ENCODE data around the gene STX5.
"Not testable (repeated sequence)": the region's sequence is repeated elsewhere in the genome, so short reads cannot be mapped to it uniquely, and the experiment has no call there.

STX5 gene

GRCh38 chr11:62844154-62844553 is 12.3 kb upstream of the STX5 start:
- no peak for DNase-seq
- no peak overlapping the region for H3K27ac Mint-ChIP-seq
- H3K27me3 Mint-ChIP-seq = no peaks in the 10 kb centered on the region
- H3K9me3 Mint-ChIP-seq = no peaks in the 10 kb centered on the region
- H3K36me3 Mint-ChIP-seq (ENCODE audit: low read depth) = peaks cover 9% of the 10 kb centered on the region
- H3K4me1 Mint-ChIP-seq (ENCODE audit: low read depth) = peaks cover 12% of the 10 kb centered on the region
- H3K4me3 Mint-ChIP-seq = no peak overlapping the region

- Mint-ChIP-seq H3K27ac (no peak overlapping the region), H3K36me3 (ENCODE audit: low read depth) (peaks cover 15% of the 10 kb centered on the region), H3K9me3 (no peaks in the 10 kb centered on the region), H3K27me3 (no peaks in the 10 kb centered on the region), H3K4me1 (ENCODE audit: low read depth) (peaks cover 16% of the 10 kb centered on the region), H3K4me3 (no peak overlapping the region)
- no peak for DNase-seq
These were observed 11.6 kb upstream of the STX5 start for GRCh38 chr11:62843466-62843865.

GRCh38 chr11:62842891-62843290 is 11.0 kb upstream of the STX5 start:
- not testable (repeated sequence) for H3K4me3 Mint-ChIP-seq, H3K27ac Mint-ChIP-seq, DNase-seq, H3K9me3 Mint-ChIP-seq, H3K27me3 Mint-ChIP-seq
- Mint-ChIP-seq H3K36me3 (ENCODE audit: low read depth) (peaks cover 15% of the 10 kb centered on the region), H3K4me1 (ENCODE audit: low read depth) (peaks cover 16% of the 10 kb centered on the region)

GRCh38 chr11:62842171-62842741 is 10.4 kb upstream of the STX5 start:
- Mint-ChIP-seq H3K36me3 (ENCODE audit: low read depth) (peaks cover 21% of the 10 kb centered on the region), H3K4me1 (ENCODE audit: low read depth) (peaks cover 21% of the 10 kb centered on the region), H3K27ac (no peak overlapping the region), H3K9me3 (no peaks in the 10 kb centered on the region), H3K27me3 (no peaks in the 10 kb centered on the region), H3K4me3 (no peak overlapping the region)
- DNase-seq = peak; percentile 83

- H3K9me3 Mint-ChIP-seq = no peaks in the 10 kb centered on the region
- H3K4me3 Mint-ChIP-seq = no peak overlapping the region
- no peaks in the 10 kb centered on the region for H3K27me3 Mint-ChIP-seq
- DNase-seq = peak; percentile 95
- H3K27ac Mint-ChIP-seq = no peak overlapping the region
- peaks cover 26% of the 10 kb centered on the region for H3K4me1 Mint-ChIP-seq (ENCODE audit: low read depth)
- H3K36me3 Mint-ChIP-seq (ENCODE audit: low read depth) = peaks cover 28% of the 10 kb centered on the region
These were observed 9.7 kb upstream of the STX5 start for GRCh38 chr11:62841361-62842170.

- H3K27ac Mint-ChIP-seq, H3K9me3 Mint-ChIP-seq, H3K4me3 Mint-ChIP-seq, H3K27me3 Mint-ChIP-seq: not testable (repeated sequence)
- Mint-ChIP-seq H3K4me1 (ENCODE audit: low read depth) (peaks cover 32% of the 10 kb centered on the region), H3K36me3 (ENCODE audit: low read depth) (peaks cover 35% of the 10 kb centered on the region)
- DNase-seq = peak; percentile 88
These were observed 9.0 kb upstream of the STX5 start for GRCh38 chr11:62840721-62841360.

GRCh38 chr11:62839050-62839945 is 7.4 kb upstream of the STX5 start, which contains the start of gene WDR74:
Gene WDR74 (minus strand): TSS chr11:62839590. CDS start chr11:62839570, 20 bp downstream.
- Mint-ChIP-seq H3K9me3 (no peaks in the 10 kb centered on the region), H3K27ac (no peak within 1 kb of the TSS), H3K27me3 (no peaks in the 10 kb centered on the region), H3K36me3 (ENCODE audit: low read depth) (peaks cover 50% of the 10 kb centered on the region), H3K4me1 (ENCODE audit: low read depth) (peaks cover 45% of the 10 kb centered on the region), H3K4me3 (no peak within 1 kb of the TSS)
- peak; percentile 92 for DNase-seq

- peaks cover 69% of the 10 kb centered on the region for H3K4me1 Mint-ChIP-seq (ENCODE audit: low read depth)
- no peaks in the 10 kb centered on the region for H3K27me3 Mint-ChIP-seq
- peaks cover 84% of the 10 kb centered on the region for H3K36me3 Mint-ChIP-seq (ENCODE audit: low read depth)
- H3K4me3 Mint-ChIP-seq = no peak overlapping the region
- no peak for DNase-seq
- no peaks in the 10 kb centered on the region for H3K9me3 Mint-ChIP-seq
- H3K27ac Mint-ChIP-seq = peak overlapping the region; percentile 86
These were observed 3.5 kb upstream of the STX5 start for GRCh38 chr11:62835336-62835735.

GRCh38 chr11:62832336-62833234 is 734 bp upstream of the STX5 start, which contains the start of gene TEX54:
Gene TEX54 (minus strand): TSS chr11:62832841.
- no peaks in the 10 kb centered on the region for H3K27me3 Mint-ChIP-seq
- peaks cover 77% of the 10 kb centered on the region for H3K36me3 Mint-ChIP-seq (ENCODE audit: low read depth)
- DNase-seq = no peak
- no peaks in the 10 kb centered on the region for H3K9me3 Mint-ChIP-seq
- H3K27ac Mint-ChIP-seq = peak within 1 kb of the TSS; percentile 100
- H3K4me1 Mint-ChIP-seq (ENCODE audit: low read depth) = peaks cover 65% of the 10 kb centered on the region
- peak within 1 kb of the TSS; percentile 93 for H3K4me3 Mint-ChIP-seq

GRCh38 chr11:62830904-62831519 is 839 bp downstream of the STX5 start:
- H3K4me1 Mint-ChIP-seq (ENCODE audit: low read depth) = peaks cover 53% of the 10 kb centered on the region
- H3K4me3 Mint-ChIP-seq = peak overlapping the region; percentile 93
- H3K27ac Mint-ChIP-seq = peak overlapping the region; percentile 100
- no peaks in the 10 kb centered on the region for H3K27me3 Mint-ChIP-seq
- no peaks in the 10 kb centered on the region for H3K9me3 Mint-ChIP-seq
- peaks cover 72% of the 10 kb centered on the region for H3K36me3 Mint-ChIP-seq (ENCODE audit: low read depth)
- no peak for DNase-seq

GRCh38 chr11:62828130-62828529 is 3.7 kb downstream of the STX5 start:
- not testable (repeated sequence) for H3K4me3 Mint-ChIP-seq, H3K9me3 Mint-ChIP-seq, H3K27me3 Mint-ChIP-seq, DNase-seq
- Mint-ChIP-seq H3K27ac (peak overlapping the region; percentile 26), H3K4me1 (ENCODE audit: low read depth) (peaks cover 38% of the 10 kb centered on the region), H3K36me3 (ENCODE audit: low read depth) (peaks cover 73% of the 10 kb centered on the region)

- Mint-ChIP-seq H3K27me3 (no peaks in the 10 kb centered on the region), H3K4me1 (ENCODE audit: low read depth) (peaks cover 12% of the 10 kb centered on the region), H3K4me3 (no peak overlapping the region), H3K9me3 (no peaks in the 10 kb centered on the region), H3K36me3 (ENCODE audit: low read depth) (peaks cover 75% of the 10 kb centered on the region), H3K27ac (peak overlapping the region; percentile 61)
- no peak for DNase-seq
These were observed 8.2 kb downstream of the STX5 start for GRCh38 chr11:62823677-62824076.

GRCh38 chr11:62817129-62817528 is 14.7 kb downstream of the STX5 start:
- Mint-ChIP-seq H3K27ac (no peak overlapping the region), H3K36me3 (ENCODE audit: low read depth) (peaks cover 53% of the 10 kb centered on the region), H3K4me1 (ENCODE audit: low read depth) (peaks cover 1% of the 10 kb centered on the region), H3K4me3 (no peak overlapping the region), H3K9me3 (no peaks in the 10 kb centered on the region), H3K27me3 (no peaks in the 10 kb centered on the region)
- DNase-seq = no peak
